DND-41 (cell line): ENCODE measurements around the gene ERCC1.

Experiments used
- ATAC-seq: fragments of 200-7000 bp; cut with Tn5 transposase; 3 replicates; pipeline ENCODE4 v1.9.1; 2021; ENCODE audit warnings: low read depth; ENCODE audit not compliant: insufficient read depth
- DNase-seq: peaks from one replicate; pipeline ENCODE4 v3.0.0-alpha.2; 2020
- H2AFZ ChIP-seq: 2 replicates; pipeline ENCODE4 v1.6.0; 2012; ENCODE audit warnings: low read depth, low read length
- H3K27ac ChIP-seq: 2 replicates; pipeline ENCODE4 v1.5.1; 2012; ENCODE audit warnings: low read length, inconsistent platforms
- H3K27me3 ChIP-seq: fragments of 200-600 bp; sonication (generic); 2 replicates; pipeline ENCODE4 v1.6.0; 2012; ENCODE audit warnings: low read length, mild to moderate bottlenecking, inconsistent platforms; ENCODE audit not compliant: insufficient read depth, poor library complexity
- H3K36me3 ChIP-seq: 2 replicates; pipeline ENCODE4 v1.5.1; 2012; ENCODE audit warnings: low read length, inconsistent platforms; ENCODE audit not compliant: insufficient read depth
- H3K4me1 ChIP-seq: 2 replicates; pipeline ENCODE4 v1.5.1; 2012; ENCODE audit warnings: mild to moderate bottlenecking, low read length; ENCODE audit not compliant: insufficient read depth
- H3K4me2 ChIP-seq: 2 replicates; pipeline ENCODE4 v1.6.0; 2012; ENCODE audit warnings: mild to moderate bottlenecking, moderate library complexity, low read length, inconsistent platforms; ENCODE audit not compliant: insufficient read depth
- H3K4me3 ChIP-seq, 2 experiments: fragments of 200-600 bp in 1 of 2; shearing (Covaris generic) in 1 of 2; 2 replicates each; pipeline ENCODE4 v1.5.1; 2012 to 2016; ENCODE audit warnings: inconsistent platforms in 2 of 2, low read length in 2 of 2, mild to moderate bottlenecking in 2 of 2, low read depth in 1 of 2, moderate library complexity in 1 of 2
- H3K79me2 ChIP-seq: 2 replicates; pipeline ENCODE4 v1.6.0; 2012; ENCODE audit warnings: low read length, inconsistent platforms; ENCODE audit not compliant: insufficient read depth
- H3K9ac ChIP-seq: 2 replicates; pipeline ENCODE4 v1.6.0; 2012; ENCODE audit warnings: low read depth, mild to moderate bottlenecking, inconsistent platforms, low read length, moderate library complexity
- H3K9me3 ChIP-seq: 2 replicates; pipeline ENCODE4 v1.5.1; 2012; ENCODE audit warnings: low read length, moderate library complexity, mild to moderate bottlenecking, inconsistent platforms; ENCODE audit not compliant: insufficient read depth, severe bottlenecking
- H4K20me1 ChIP-seq: 2 replicates; pipeline ENCODE4 v1.6.0; 2012; ENCODE audit warnings: low read length; ENCODE audit not compliant: insufficient read depth
- CTCF ChIP-seq: IDR thresholded peaks from 2 replicates; pipeline ENCODE4 v1.5.1; 2012; ENCODE audit warnings: borderline replicate concordance, low read length, moderate library complexity, mild to moderate bottlenecking; ENCODE audit not compliant: poor library complexity, severe bottlenecking; ENCODE audit errors: extremely low read depth
- EZH2 ChIP-seq: IDR thresholded peaks from 3 replicates; pipeline ENCODE4 v1.6.1; 2012; ENCODE audit warnings: borderline replicate concordance, low read depth, mild to moderate bottlenecking, moderate library complexity, low read length, inconsistent platforms; ENCODE audit not compliant: severe bottlenecking

Gene ERCC1

GRCh38 chr19:45424191-45425058 lies 708 bp upstream of the ERCC1 start:
- no peak for ATAC-seq
- Histone ChIP-seq H3K27me3 (peaks cover 8% of the 10 kb centered on the region), H3K4me2 (peak overlapping the region; percentile 96), H3K4me3 (peak overlapping the region in 1 of 2 experiments; percentile 76; a peak in 3 of 4 replicates), H3K4me1 (peaks cover 32% of the 10 kb centered on the region), H3K9ac (peak overlapping the region; percentile 66), H2AFZ (peak overlapping the region; percentile 89), H3K36me3 (peaks cover 11% of the 10 kb centered on the region), H3K27ac (peak overlapping the region; percentile 64), H3K9me3 (no peaks in the 10 kb centered on the region), H3K79me2 (peaks cover 11% of the 10 kb centered on the region), H4K20me1 (no peaks in the 10 kb centered on the region)
- no peak for DNase-seq
- TF ChIP-seq EZH2 (no peak), CTCF (no peak)

GRCh38 chr19:45423033-45423588 lies 606 bp downstream of the ERCC1 start:
- H3K79me2 ChIP-seq: peaks cover 11% of the 10 kb centered on the region
- no peaks in the 10 kb centered on the region for H3K9me3 ChIP-seq
- H3K4me2 ChIP-seq: peak overlapping the region; percentile 96
- no peaks in the 10 kb centered on the region for H3K27me3 ChIP-seq
- DNase-seq (no peak), ATAC-seq (no peak; the same call in 2 of the 3 replicates)
- H4K20me1 ChIP-seq: peaks cover 3% of the 10 kb centered on the region; the same call in 1 of the 2 replicates
- TF ChIP-seq EZH2: no peak
- TF ChIP-seq CTCF: no peak
- peak overlapping the region; percentile 66 for H3K9ac ChIP-seq
- H3K36me3 ChIP-seq: peaks cover 20% of the 10 kb centered on the region
- H3K27ac ChIP-seq: peak overlapping the region; percentile 64
- peaks cover 43% of the 10 kb centered on the region for H3K4me1 ChIP-seq
- H3K4me3 ChIP-seq: peak overlapping the region; percentile 70 to 76
- H2AFZ ChIP-seq: peak overlapping the region; percentile 89

GRCh38 chr19:45421947-45422498 lies 1.7 kb downstream of the ERCC1 start:
- Histone ChIP-seq H3K9ac (no peak overlapping the region), H3K4me3 (no peak overlapping the region), H3K79me2 (peaks cover 11% of the 10 kb centered on the region), H2AFZ (no peak overlapping the region), H3K27ac (no peak overlapping the region), H3K4me1 (peaks cover 40% of the 10 kb centered on the region), H3K4me2 (peak overlapping the region; percentile 34; the same call in 1 of the 2 replicates), H3K9me3 (no peaks in the 10 kb centered on the region), H3K36me3 (peaks cover 26% of the 10 kb centered on the region), H3K27me3 (no peaks in the 10 kb centered on the region), H4K20me1 (peaks cover 3% of the 10 kb centered on the region; the same call in 1 of the 2 replicates)
- ATAC-seq (no peak), DNase-seq (no peak)
- no peak for TF ChIP-seq CTCF
